ENCODE measurements around the gene CRTC2.

- TF ChIP-seq, protein P1, sequence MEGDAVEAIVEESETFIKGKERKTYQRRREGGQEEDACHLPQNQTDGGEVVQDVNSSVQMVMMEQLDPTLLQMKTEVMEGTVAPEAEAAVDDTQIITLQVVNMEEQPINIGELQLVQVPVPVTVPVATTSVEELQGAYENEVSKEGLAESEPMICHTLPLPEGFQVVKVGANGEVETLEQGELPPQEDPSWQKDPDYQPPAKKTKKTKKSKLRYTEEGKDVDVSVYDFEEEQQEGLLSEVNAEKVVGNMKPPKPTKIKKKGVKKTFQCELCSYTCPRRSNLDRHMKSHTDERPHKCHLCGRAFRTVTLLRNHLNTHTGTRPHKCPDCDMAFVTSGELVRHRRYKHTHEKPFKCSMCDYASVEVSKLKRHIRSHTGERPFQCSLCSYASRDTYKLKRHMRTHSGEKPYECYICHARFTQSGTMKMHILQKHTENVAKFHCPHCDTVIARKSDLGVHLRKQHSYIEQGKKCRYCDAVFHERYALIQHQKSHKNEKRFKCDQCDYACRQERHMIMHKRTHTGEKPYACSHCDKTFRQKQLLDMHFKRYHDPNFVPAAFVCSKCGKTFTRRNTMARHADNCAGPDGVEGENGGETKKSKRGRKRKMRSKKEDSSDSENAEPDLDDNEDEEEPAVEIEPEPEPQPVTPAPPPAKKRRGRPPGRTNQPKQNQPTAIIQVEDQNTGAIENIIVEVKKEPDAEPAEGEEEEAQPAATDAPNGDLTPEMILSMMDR (IDR thresholded peaks at IDR 0.05; ENCODE audit: low read length), result no peak
- no peak for TF ChIP-seq EZH2 (IDR thresholded peaks at IDR 0.05; ENCODE audit: borderline replicate concordance, low read length)
These were observed 3.0 kb upstream of the CRTC2 start for GRCh38 chr1:153961421-153961820.
